ENCODE results near the gene ZNF366.

Gene ZNF366

DNA sequence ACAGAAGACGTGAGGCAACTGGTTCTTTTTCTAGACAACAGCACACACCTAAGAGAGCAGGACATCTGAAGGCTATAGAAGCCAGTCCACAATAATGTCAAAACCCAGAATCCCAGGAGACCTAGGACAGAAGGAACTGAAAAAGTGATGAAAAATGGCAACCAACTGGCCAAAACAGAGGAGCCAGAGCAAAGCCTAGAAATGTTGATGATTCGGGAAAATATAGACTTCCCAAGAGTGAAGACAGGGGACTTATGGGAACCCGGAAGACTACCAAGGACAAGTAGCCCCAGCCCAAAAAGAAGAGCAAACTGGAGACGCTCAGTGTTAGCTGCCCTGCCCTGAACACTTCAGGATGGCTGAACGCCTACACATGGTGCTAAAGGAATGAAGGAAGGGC lies 43.4 kb upstream of the ZNF366 start:
- Histone ChIP-seq H4K8ac (ENCODE audit: low read depth, low read length) (no peak overlapping the region), H3K36me3 (ENCODE audit: control insufficient read depth, insufficient read depth, low read length) (no peaks in the 10 kb centered on the region), H3K79me2 (ENCODE audit: control insufficient read depth, insufficient read depth, low read length) (no peaks in the 10 kb centered on the region), H3K27me3 (ENCODE audit: insufficient read depth, low read length, poor library complexity) (no peaks in the 10 kb centered on the region), H3K23ac (ENCODE audit: low read length) (no peak overlapping the region), H3K79me1 (ENCODE audit: low read length) (no peaks in the 10 kb centered on the region), H3K4me2 (ENCODE audit: low read length) (no peak overlapping the region), H3K27ac (ENCODE audit: low read depth, low read length) (no peak overlapping the region), H2BK120ac (ENCODE audit: low read depth, low read length) (no peak overlapping the region), H2AK5ac (ENCODE audit: low read length) (no peak overlapping the region), H3K56ac (ENCODE audit: low read length) (no peak overlapping the region), H3K4me3 (ENCODE audit: low read length) (no peak overlapping the region), H3K9ac (ENCODE audit: low read length) (no peak overlapping the region), H4K5ac (ENCODE audit: low read length) (no peak overlapping the region), H3K4me1 (ENCODE audit: control insufficient read depth, low read depth, low read length) (peaks cover 3% of the 10 kb centered on the region), H2BK15ac (replicated peaks; ENCODE audit: low read depth) (no peak overlapping the region), H3K4ac (ENCODE audit: low read depth, low read length) (no peak overlapping the region), H2BK5ac (ENCODE audit: low read length) (no peak overlapping the region), H3K18ac (ENCODE audit: low read length) (no peak overlapping the region)
- no CpG with 5 or more reads among the region's 5 CpGs for WGBS (ENCODE audit: extremely low coverage, insufficient coverage, low lambda C conversion rate)
- no peak for DNase-seq

DNA sequence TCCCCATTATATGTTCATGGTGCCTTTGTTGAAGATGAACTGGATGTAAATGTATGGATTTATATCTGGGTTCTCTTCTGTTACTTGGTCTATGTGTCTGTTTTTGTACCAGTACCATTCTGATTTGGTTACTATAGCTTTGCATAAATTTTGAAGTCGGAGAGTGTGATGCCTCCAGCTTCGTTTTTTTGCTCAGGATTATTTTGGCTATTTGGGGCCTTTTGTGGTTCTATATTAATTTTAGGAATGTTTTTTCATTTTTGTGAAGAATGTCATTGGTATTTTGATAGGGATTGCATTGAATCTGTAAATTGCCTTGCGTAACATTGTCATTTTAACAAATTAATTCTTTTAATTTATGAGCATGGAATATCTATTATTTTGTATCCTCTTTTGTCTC lies 36.6 kb upstream of the ZNF366 start:
- DNase-seq, result no peak
- no peak overlapping the region for H2BK120ac ChIP-seq (ENCODE audit: low read depth, low read length)
- H3K4me2 ChIP-seq (ENCODE audit: low read length), result no peak overlapping the region
- no peak overlapping the region for H4K8ac ChIP-seq (ENCODE audit: low read depth, low read length)
- peaks cover 10% of the 10 kb centered on the region for H3K4me1 ChIP-seq (ENCODE audit: control insufficient read depth, low read depth, low read length)
- no peak overlapping the region for H4K5ac ChIP-seq (ENCODE audit: low read length)
- WGBS (ENCODE audit: extremely low coverage, insufficient coverage, low lambda C conversion rate), result no CpG with 5 or more reads among the region's 3 CpGs
- no peak overlapping the region for H2AK5ac ChIP-seq (ENCODE audit: low read length)
- H3K36me3 ChIP-seq (ENCODE audit: control insufficient read depth, insufficient read depth, low read length), result no peaks in the 10 kb centered on the region
- H3K79me1 ChIP-seq (ENCODE audit: low read length), result no peaks in the 10 kb centered on the region
- H3K9ac ChIP-seq (ENCODE audit: low read length), result no peak overlapping the region
- no peak overlapping the region for H3K27ac ChIP-seq (ENCODE audit: low read depth, low read length)
- no peak overlapping the region for H3K23ac ChIP-seq (ENCODE audit: low read length)
- no peak overlapping the region for H3K4ac ChIP-seq (ENCODE audit: low read depth, low read length)
- no peak overlapping the region for H2BK15ac ChIP-seq (replicated peaks; ENCODE audit: low read depth)
- H3K4me3 ChIP-seq (ENCODE audit: low read length), result no peak overlapping the region
- no peaks in the 10 kb centered on the region for H3K79me2 ChIP-seq (ENCODE audit: control insufficient read depth, insufficient read depth, low read length)
- H3K18ac ChIP-seq (ENCODE audit: low read length), result no peak overlapping the region
- H2BK5ac ChIP-seq (ENCODE audit: low read length), result no peak overlapping the region
- H3K56ac ChIP-seq (ENCODE audit: low read length), result no peak overlapping the region
- no peaks in the 10 kb centered on the region for H3K27me3 ChIP-seq (ENCODE audit: insufficient read depth, low read length, poor library complexity)

DNA sequence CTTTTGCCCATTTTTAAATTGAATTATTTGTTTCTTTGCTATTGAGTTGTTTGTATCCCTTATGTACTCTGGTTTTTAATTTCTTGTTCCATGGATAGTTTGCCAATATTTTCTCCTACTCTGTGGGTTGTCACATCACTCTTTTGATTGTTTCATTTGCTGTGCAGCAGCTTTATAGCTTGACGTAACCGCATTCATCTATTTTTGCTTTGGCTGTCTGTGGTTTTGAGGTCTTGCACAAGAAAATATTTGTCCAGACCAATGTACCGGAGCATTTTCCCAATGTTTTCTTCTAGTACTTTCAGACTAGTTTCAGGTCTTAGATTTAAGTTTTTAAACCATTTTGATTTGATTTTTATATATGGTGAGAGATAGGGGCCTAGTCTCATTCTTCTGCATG lies 36.2 kb upstream of the ZNF366 start:
- Histone ChIP-seq H2AK5ac (ENCODE audit: low read length) (no peak overlapping the region), H2BK5ac (ENCODE audit: low read length) (no peak overlapping the region), H3K79me2 (ENCODE audit: control insufficient read depth, insufficient read depth, low read length) (no peaks in the 10 kb centered on the region), H3K9ac (ENCODE audit: low read length) (no peak overlapping the region), H3K79me1 (ENCODE audit: low read length) (no peaks in the 10 kb centered on the region), H3K23ac (ENCODE audit: low read length) (no peak overlapping the region), H3K4me2 (ENCODE audit: low read length) (no peak overlapping the region), H4K5ac (ENCODE audit: low read length) (no peak overlapping the region), H2BK15ac (replicated peaks; ENCODE audit: low read depth) (no peak overlapping the region), H3K18ac (ENCODE audit: low read length) (no peak overlapping the region), H3K56ac (ENCODE audit: low read length) (no peak overlapping the region), H3K36me3 (ENCODE audit: control insufficient read depth, insufficient read depth, low read length) (no peaks in the 10 kb centered on the region), H3K4me3 (ENCODE audit: low read length) (no peak overlapping the region), H4K8ac (ENCODE audit: low read depth, low read length) (no peak overlapping the region), H3K27me3 (ENCODE audit: insufficient read depth, low read length, poor library complexity) (no peaks in the 10 kb centered on the region), H3K27ac (ENCODE audit: low read depth, low read length) (no peak overlapping the region), H2BK120ac (ENCODE audit: low read depth, low read length) (no peak overlapping the region), H3K4ac (ENCODE audit: low read depth, low read length) (no peak overlapping the region), H3K4me1 (ENCODE audit: control insufficient read depth, low read depth, low read length) (peaks cover 10% of the 10 kb centered on the region)
- no CpG with 5 or more reads among the region's 3 CpGs for WGBS (ENCODE audit: extremely low coverage, insufficient coverage, low lambda C conversion rate)
- DNase-seq, result no peak

DNA sequence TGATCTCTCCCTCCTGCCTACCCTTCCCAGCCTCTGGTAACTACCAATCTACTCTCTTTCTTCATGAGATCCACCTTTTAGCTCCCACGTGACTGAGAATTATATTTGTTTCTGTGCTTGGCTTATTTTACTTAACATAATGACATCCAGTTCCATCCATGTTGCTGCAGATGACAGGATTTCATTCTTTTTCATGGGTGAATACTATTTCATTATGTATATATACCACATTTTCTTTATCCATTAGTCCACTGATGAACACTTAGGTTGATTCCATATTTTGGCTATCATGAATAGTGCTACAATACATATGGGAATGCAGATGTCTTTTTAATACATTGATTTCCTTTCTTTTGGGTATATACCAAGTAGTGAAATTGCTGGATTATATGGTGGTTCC lies 35.5 kb upstream of the ZNF366 start:
- no CpG with 5 or more reads among the region's 1 CpG for WGBS (ENCODE audit: extremely low coverage, insufficient coverage, low lambda C conversion rate)
- Histone ChIP-seq H3K4me2 (ENCODE audit: low read length) (no peak overlapping the region), H2BK120ac (ENCODE audit: low read depth, low read length) (no peak overlapping the region), H3K56ac (ENCODE audit: low read length) (no peak overlapping the region), H3K4me3 (ENCODE audit: low read length) (no peak overlapping the region), H2AK5ac (ENCODE audit: low read length) (no peak overlapping the region), H4K8ac (ENCODE audit: low read depth, low read length) (no peak overlapping the region), H3K79me2 (ENCODE audit: control insufficient read depth, insufficient read depth, low read length) (no peaks in the 10 kb centered on the region), H3K18ac (ENCODE audit: low read length) (no peak overlapping the region), H3K27ac (ENCODE audit: low read depth, low read length) (no peak overlapping the region), H3K4me1 (ENCODE audit: control insufficient read depth, low read depth, low read length) (peaks cover 10% of the 10 kb centered on the region), H3K27me3 (ENCODE audit: insufficient read depth, low read length, poor library complexity) (no peaks in the 10 kb centered on the region), H3K36me3 (ENCODE audit: control insufficient read depth, insufficient read depth, low read length) (no peaks in the 10 kb centered on the region), H3K9ac (ENCODE audit: low read length) (no peak overlapping the region), H3K4ac (ENCODE audit: low read depth, low read length) (no peak overlapping the region), H2BK15ac (replicated peaks; ENCODE audit: low read depth) (no peak overlapping the region), H4K5ac (ENCODE audit: low read length) (no peak overlapping the region), H3K23ac (ENCODE audit: low read length) (no peak overlapping the region), H2BK5ac (ENCODE audit: low read length) (no peak overlapping the region), H3K79me1 (ENCODE audit: low read length) (no peaks in the 10 kb centered on the region)
- no peak for DNase-seq

DNA sequence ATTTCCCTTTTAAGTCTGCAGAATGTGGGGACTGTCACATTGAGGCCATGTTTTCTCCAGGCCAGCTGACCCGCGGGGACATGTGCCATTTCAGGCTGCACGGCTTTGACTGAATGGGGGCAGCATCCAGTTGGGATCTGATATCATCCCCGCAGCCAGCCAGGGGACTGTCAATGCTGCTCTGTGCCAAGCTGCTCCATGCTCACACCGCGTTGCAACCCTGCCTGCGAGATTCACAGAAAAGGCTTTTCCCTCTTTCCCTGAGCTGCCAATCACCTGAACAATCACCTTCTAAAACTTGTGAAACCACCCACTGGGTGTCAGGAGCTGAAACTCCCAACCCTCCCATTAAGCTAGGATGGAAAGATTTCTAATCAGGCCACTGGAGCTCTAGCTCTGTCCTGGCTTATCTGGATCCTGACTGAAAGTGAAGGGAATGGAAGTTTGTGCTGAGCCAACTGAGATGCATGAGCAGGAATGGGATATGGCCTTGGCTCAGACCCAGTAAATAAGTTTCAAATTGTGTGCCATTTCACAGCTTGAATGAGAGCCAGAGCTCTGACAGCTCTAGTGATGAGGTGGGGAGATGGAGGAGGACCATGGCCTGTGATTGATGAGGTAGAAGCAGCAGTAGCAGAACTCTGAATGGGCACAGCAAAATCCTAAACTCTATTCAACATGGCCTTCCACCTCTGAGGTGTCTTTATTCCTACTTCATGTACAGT lies 34.5 kb upstream of the ZNF366 start:
- Histone ChIP-seq H3K4me2 (ENCODE audit: low read length) (no peak overlapping the region), H3K4ac (ENCODE audit: low read depth, low read length) (no peak overlapping the region), H3K79me2 (ENCODE audit: control insufficient read depth, insufficient read depth, low read length) (no peaks in the 10 kb centered on the region), H2BK15ac (replicated peaks; ENCODE audit: low read depth) (no peak overlapping the region), H3K36me3 (ENCODE audit: control insufficient read depth, insufficient read depth, low read length) (no peaks in the 10 kb centered on the region), H3K4me1 (ENCODE audit: control insufficient read depth, low read depth, low read length) (peaks cover 10% of the 10 kb centered on the region), H3K56ac (ENCODE audit: low read length) (peak overlapping the region; percentile 46), H4K5ac (ENCODE audit: low read length) (no peak overlapping the region), H2BK5ac (ENCODE audit: low read length) (no peak overlapping the region), H3K23ac (ENCODE audit: low read length) (no peak overlapping the region), H3K27me3 (ENCODE audit: insufficient read depth, low read length, poor library complexity) (no peaks in the 10 kb centered on the region), H3K79me1 (ENCODE audit: low read length) (no peaks in the 10 kb centered on the region), H4K8ac (ENCODE audit: low read depth, low read length) (no peak overlapping the region), H2BK120ac (ENCODE audit: low read depth, low read length) (no peak overlapping the region), H3K9ac (ENCODE audit: low read length) (no peak overlapping the region), H3K4me3 (ENCODE audit: low read length) (no peak overlapping the region), H3K18ac (ENCODE audit: low read length) (no peak overlapping the region), H3K27ac (ENCODE audit: low read depth, low read length) (no peak overlapping the region), H2AK5ac (ENCODE audit: low read length) (no peak overlapping the region)
- DNase-seq, result peak; percentile 96
- WGBS (ENCODE audit: extremely low coverage, insufficient coverage, low lambda C conversion rate), result no CpG with 5 or more reads among the region's 7 CpGs
